ENCODE data around the gene RREB1. TPM values are rescaled to one million over a fixed set of nuclear protein-coding genes. Genes with fewer than 3 reads are reported as not detected.

RREB1 gene
- total and polyA plus RNA-seq, 2 of the 4 experiments (the other 2 are of a cell fraction): 8.4 to 14.5 TPM

DNA sequence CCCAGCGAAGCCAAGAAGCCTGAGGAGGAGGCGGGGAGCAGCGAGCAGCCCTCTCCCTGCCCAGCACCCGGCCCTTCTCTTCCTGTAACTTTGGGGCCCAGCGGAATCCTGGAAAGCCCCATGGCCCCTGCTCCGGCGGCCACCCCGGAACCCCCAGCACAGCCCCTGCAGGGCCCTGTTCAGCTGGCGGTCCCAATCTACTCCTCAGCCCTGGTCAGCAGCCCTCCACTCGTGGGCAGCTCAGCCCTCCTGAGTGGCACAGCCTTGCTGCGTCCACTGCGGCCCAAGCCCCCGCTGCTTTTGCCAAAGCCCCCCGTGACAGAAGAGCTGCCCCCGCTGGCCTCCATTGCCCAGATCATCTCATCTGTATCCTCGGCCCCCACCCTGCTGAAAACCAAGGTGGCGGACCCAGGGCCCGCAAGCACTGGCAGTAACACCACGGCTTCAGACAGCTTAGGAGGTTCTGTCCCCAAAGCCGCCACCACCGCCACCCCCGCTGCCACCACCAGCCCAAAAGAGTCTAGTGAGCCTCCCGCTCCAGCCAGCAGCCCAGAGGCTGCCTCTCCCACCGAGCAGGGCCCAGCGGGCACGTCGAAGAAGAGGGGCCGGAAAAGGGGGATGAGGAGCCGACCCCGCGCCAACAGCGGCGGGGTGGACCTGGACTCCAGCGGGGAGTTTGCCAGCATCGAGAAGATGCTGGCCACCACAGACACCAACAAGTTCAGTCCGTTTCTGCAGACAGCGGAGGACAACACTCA, 123.4 kb downstream of the RREB1 start:
- ATAC-seq (ENCODE audit: low read depth) (no peak), DNase-seq (no peak)
- Histone ChIP-seq H3K9me3 (ENCODE audit: control insufficient read depth, insufficient read depth, low read length) (no peaks in the 10 kb centered on the region), H3K36me3 (ENCODE audit: control insufficient read depth, insufficient read depth, low read length) (peaks cover 59% of the 10 kb centered on the region), H4K91ac (ENCODE audit: insufficient read depth, low read depth, low read length) (no peak overlapping the region), H3K4me3 (ENCODE audit: insufficient read depth, low read depth, low read length) (no peak overlapping the region), H3K14ac (replicated peaks; ENCODE audit: low read depth, low read length) (no peak overlapping the region), H2AK5ac (ENCODE audit: low read depth, low read length) (no peak overlapping the region), H3K9me1 (ENCODE audit: insufficient read depth, low read length) (peaks cover 13% of the 10 kb centered on the region), H4K8ac (ENCODE audit: low read depth in 2 of 2, low read length in 2 of 2) (no peak overlapping the region), H2AK9ac (replicated peaks; ENCODE audit: low read depth, low read length, poor library complexity) (no peak overlapping the region), H3K27ac (ENCODE audit: insufficient read depth, low read length) (no peak overlapping the region), H2BK20ac (ENCODE audit: low read depth, low read length) (no peak overlapping the region), H3K56ac (ENCODE audit: extremely low read depth, insufficient read depth, low read length) (no peak overlapping the region), H3K4ac (ENCODE audit: low read depth, low read length) (no peak overlapping the region), H2BK120ac (ENCODE audit: low read depth, low read length) (no peak overlapping the region), H2AFZ (replicated peaks; ENCODE audit: low read length, poor library complexity) (no peak overlapping the region), H2BK15ac (ENCODE audit: low read depth, low read length) (no peak overlapping the region), H3K79me1 (ENCODE audit: low read depth in 1 of 2, low read length in 2 of 2) (peaks cover 41 to 46% of the 10 kb centered on the region in 2 experiments), H4K5ac (ENCODE audit: low read depth, low read length) (no peak overlapping the region), H3K27me3 (ENCODE audit: control insufficient read depth, insufficient read depth, low read length) (no peaks in the 10 kb centered on the region), H3K4me1 (ENCODE audit: control insufficient read depth, insufficient read depth, low read length) (peaks cover 5% of the 10 kb centered on the region; the same call in 1 of the 2 replicates), H3K9ac (ENCODE audit: low read depth, low read length) (no peak overlapping the region), H4K20me1 (ENCODE audit: insufficient read depth, low read length) (peaks cover 17% of the 10 kb centered on the region; the same call in 1 of the 2 replicates), H2BK5ac (ENCODE audit: low read depth, low read length, poor library complexity, severe bottlenecking) (no peak overlapping the region), H3K23ac (ENCODE audit: low read depth, low read length) (no peak overlapping the region), H3K4me2 (ENCODE audit: low read depth, low read length) (no peak overlapping the region), H3K18ac (ENCODE audit: low read depth, low read length) (no peak overlapping the region)
- dilution Hi-C loops (cut with HindIII; ENCODE audit: low sequenced_read_pairs, unreplicated experiment): no loop called here
- ChIA-PET POLR2A (ENCODE audit: unreplicated experiment) (no interaction called here), CTCF (no interaction called here)
- BruUV-seq (replicated peaks): TSS peak; percentile 32
- in situ Hi-C loops (cut with MboI; ENCODE audit: low sequenced_read_pairs): no loop called here
- intact Hi-C loops (cut with micrococcal nuclease): no loop called here
- TF ChIP-seq NFE2L2 (IDR thresholded peaks at IDR 0.05; ENCODE audit: low read depth, low read length) (no peak), CHD1 (IDR thresholded peaks at IDR 0.05; ENCODE audit: low read depth, low read length) (no peak), MXI1 (IDR thresholded peaks at IDR 0.05; ENCODE audit: borderline replicate concordance, low read depth, low read length) (no peak), CEBPB (IDR thresholded peaks at IDR 0.05; ENCODE audit: low read depth, low read length) (no peak), SMC3 (IDR thresholded peaks at IDR 0.05; ENCODE audit: low read depth, low read length) (no peak), RCOR1 (IDR thresholded peaks at IDR 0.05; ENCODE audit: insufficient replicate concordance, low read length) (no peak), RFX5 (IDR thresholded peaks at IDR 0.05; ENCODE audit: low read depth, low read length) (no peak), RAD21 (IDR thresholded peaks at IDR 0.05; ENCODE audit: low read length) (no peak), MAFK (IDR thresholded peaks at IDR 0.05; ENCODE audit: low read depth, low read length) (no peak), FOS (IDR thresholded peaks at IDR 0.05; ENCODE audit: low read depth, low read length) (no peak), MAZ (IDR thresholded peaks at IDR 0.05; ENCODE audit: borderline replicate concordance, low read depth, low read length) (no peak)
- TF ChIP-seq, protein P1, sequence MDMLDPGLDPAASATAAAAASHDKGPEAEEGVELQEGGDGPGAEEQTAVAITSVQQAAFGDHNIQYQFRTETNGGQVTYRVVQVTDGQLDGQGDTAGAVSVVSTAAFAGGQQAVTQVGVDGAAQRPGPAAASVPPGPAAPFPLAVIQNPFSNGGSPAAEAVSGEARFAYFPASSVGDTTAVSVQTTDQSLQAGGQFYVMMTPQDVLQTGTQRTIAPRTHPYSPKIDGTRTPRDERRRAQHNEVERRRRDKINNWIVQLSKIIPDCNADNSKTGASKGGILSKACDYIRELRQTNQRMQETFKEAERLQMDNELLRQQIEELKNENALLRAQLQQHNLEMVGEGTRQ (IDR thresholded peaks at IDR 0.05; ENCODE audit: low read depth, low read length): no peak
- TF ChIP-seq, protein P2, sequence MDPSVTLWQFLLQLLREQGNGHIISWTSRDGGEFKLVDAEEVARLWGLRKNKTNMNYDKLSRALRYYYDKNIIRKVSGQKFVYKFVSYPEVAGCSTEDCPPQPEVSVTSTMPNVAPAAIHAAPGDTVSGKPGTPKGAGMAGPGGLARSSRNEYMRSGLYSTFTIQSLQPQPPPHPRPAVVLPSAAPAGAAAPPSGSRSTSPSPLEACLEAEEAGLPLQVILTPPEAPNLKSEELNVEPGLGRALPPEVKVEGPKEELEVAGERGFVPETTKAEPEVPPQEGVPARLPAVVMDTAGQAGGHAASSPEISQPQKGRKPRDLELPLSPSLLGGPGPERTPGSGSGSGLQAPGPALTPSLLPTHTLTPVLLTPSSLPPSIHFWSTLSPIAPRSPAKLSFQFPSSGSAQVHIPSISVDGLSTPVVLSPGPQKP (IDR thresholded peaks at IDR 0.05; ENCODE audit: borderline replicate concordance, low read depth, low read length): no peak
- TF ChIP-seq, protein P3, sequence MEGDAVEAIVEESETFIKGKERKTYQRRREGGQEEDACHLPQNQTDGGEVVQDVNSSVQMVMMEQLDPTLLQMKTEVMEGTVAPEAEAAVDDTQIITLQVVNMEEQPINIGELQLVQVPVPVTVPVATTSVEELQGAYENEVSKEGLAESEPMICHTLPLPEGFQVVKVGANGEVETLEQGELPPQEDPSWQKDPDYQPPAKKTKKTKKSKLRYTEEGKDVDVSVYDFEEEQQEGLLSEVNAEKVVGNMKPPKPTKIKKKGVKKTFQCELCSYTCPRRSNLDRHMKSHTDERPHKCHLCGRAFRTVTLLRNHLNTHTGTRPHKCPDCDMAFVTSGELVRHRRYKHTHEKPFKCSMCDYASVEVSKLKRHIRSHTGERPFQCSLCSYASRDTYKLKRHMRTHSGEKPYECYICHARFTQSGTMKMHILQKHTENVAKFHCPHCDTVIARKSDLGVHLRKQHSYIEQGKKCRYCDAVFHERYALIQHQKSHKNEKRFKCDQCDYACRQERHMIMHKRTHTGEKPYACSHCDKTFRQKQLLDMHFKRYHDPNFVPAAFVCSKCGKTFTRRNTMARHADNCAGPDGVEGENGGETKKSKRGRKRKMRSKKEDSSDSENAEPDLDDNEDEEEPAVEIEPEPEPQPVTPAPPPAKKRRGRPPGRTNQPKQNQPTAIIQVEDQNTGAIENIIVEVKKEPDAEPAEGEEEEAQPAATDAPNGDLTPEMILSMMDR (conservative IDR thresholded peaks at IDR 0.05; ENCODE audit: low read depth, low read length): no peak
- 96% methylated on average over 13 of the region's 37 CpGs; no CpG with 5 or more reads in 1 of the 2 experiments for WGBS, 2 experiments (ENCODE audit: extremely low coverage in 2 of 2, insufficient read length in 1 of 2)
